RWPE2 (cell line): ENCODE data around the gene PEX11A.

Experiments
- ATAC-seq: fragments of 200-7000 bp; cut with Tn5 transposase; 3 replicates; pipeline ENCODE4 v1.9.1; 2021; ENCODE audit warnings: low read depth
- DNase-seq: peaks from one replicate; pipeline ENCODE4 v3.0.0-alpha.2; 2020; ENCODE audit warnings: low spot score
- H3K27ac ChIP-seq: fragments of 450-650 bp; 2 replicates; pipeline ENCODE4 v1.5.1; 2017; ENCODE audit warnings: mild to moderate bottlenecking; ENCODE audit not compliant: poor library complexity, severe bottlenecking
- H3K27me3 ChIP-seq: fragments of 250-450 bp; sonication (Bioruptor Pico); 2 replicates; pipeline ENCODE4 v1.5.1; 2021; ENCODE audit warnings: mild to moderate bottlenecking, moderate library complexity; ENCODE audit not compliant: insufficient read depth, poor library complexity, severe bottlenecking
- H3K36me3 ChIP-seq: fragments of 250-450 bp; sonication (Bioruptor Pico); 2 replicates; pipeline ENCODE4 v1.5.1; 2020; ENCODE audit warnings: low read depth, mild to moderate bottlenecking, moderate library complexity
- H3K4me1 ChIP-seq: fragments of 250-450 bp; sonication (Bioruptor Pico); 2 replicates; pipeline ENCODE4 v1.5.1; 2021; ENCODE audit warnings: mild to moderate bottlenecking, moderate library complexity; ENCODE audit not compliant: insufficient read depth, poor library complexity, severe bottlenecking
- H3K4me3 ChIP-seq: fragments of 250-450 bp; sonication (Bioruptor Pico); 2 replicates; pipeline ENCODE4 v1.5.1; 2021; ENCODE audit warnings: mild to moderate bottlenecking, moderate library complexity; ENCODE audit not compliant: severe bottlenecking
- H3K9me3 ChIP-seq: fragments of 250-450 bp; sonication (Bioruptor Pico); 2 replicates; pipeline ENCODE4 v1.5.1; 2021; ENCODE audit warnings: mild to moderate bottlenecking, moderate library complexity; ENCODE audit not compliant: severe bottlenecking
- CTCF ChIP-seq: fragments of 450-650 bp; IDR thresholded peaks from one replicate; pipeline ENCODE4 v1.5.1; 2017; ENCODE audit warnings: mild to moderate bottlenecking, moderate library complexity; ENCODE audit not compliant: poor library complexity, severe bottlenecking

Gene PEX11A

GRCh38 chr15:89666184-89666857 is 24.2 kb downstream of the PEX11A start:
- Histone ChIP-seq H3K4me3 (no peak overlapping the region), H3K36me3 (no peaks in the 10 kb centered on the region), H3K4me1 (peaks cover 19% of the 10 kb centered on the region), H3K27ac (no peak overlapping the region), H3K27me3 (no peaks in the 10 kb centered on the region), H3K9me3 (no peaks in the 10 kb centered on the region)
- DNase-seq: no peak
- no peak for TF ChIP-seq CTCF
- no peak for ATAC-seq

GRCh38 chr15:89665449-89666181 is 24.9 kb downstream of the PEX11A start:
- Histone ChIP-seq H3K4me3 (peak overlapping the region; percentile 25), H3K4me1 (peaks cover 19% of the 10 kb centered on the region), H3K36me3 (no peaks in the 10 kb centered on the region), H3K27me3 (no peaks in the 10 kb centered on the region), H3K9me3 (no peaks in the 10 kb centered on the region), H3K27ac (no peak overlapping the region)
- DNase-seq (no peak), ATAC-seq (peak; percentile 18)
- no peak for TF ChIP-seq CTCF

- DNase-seq: no peak
- Histone ChIP-seq H3K9me3 (no peaks in the 10 kb centered on the region), H3K27ac (no peak overlapping the region), H3K4me1 (peaks cover 19% of the 10 kb centered on the region), H3K36me3 (no peaks in the 10 kb centered on the region), H3K27me3 (no peaks in the 10 kb centered on the region), H3K4me3 (no peak overlapping the region)
- ATAC-seq: no peak
- no peak for TF ChIP-seq CTCF
Observed at GRCh38 chr15:89664441-89665350, 25.9 kb downstream of the PEX11A start.

GRCh38 chr15:89662893-89663626 is 27.5 kb downstream of the PEX11A start:
- TF ChIP-seq CTCF: no peak
- Histone ChIP-seq H3K27me3 (no peaks in the 10 kb centered on the region), H3K36me3 (no peaks in the 10 kb centered on the region), H3K4me1 (peaks cover 19% of the 10 kb centered on the region), H3K9me3 (no peaks in the 10 kb centered on the region), H3K4me3 (no peak overlapping the region), H3K27ac (peak overlapping the region; percentile 76)
- DNase-seq (peak; percentile 92), ATAC-seq (peak; percentile 98)
